ENCODE results near the gene ZNF287.
"Not testable (repeated sequence)": the region's sequence is repeated elsewhere in the genome, so short reads cannot be mapped to it uniquely, and the experiment has no call there.

The ZNF287 gene

DNA sequence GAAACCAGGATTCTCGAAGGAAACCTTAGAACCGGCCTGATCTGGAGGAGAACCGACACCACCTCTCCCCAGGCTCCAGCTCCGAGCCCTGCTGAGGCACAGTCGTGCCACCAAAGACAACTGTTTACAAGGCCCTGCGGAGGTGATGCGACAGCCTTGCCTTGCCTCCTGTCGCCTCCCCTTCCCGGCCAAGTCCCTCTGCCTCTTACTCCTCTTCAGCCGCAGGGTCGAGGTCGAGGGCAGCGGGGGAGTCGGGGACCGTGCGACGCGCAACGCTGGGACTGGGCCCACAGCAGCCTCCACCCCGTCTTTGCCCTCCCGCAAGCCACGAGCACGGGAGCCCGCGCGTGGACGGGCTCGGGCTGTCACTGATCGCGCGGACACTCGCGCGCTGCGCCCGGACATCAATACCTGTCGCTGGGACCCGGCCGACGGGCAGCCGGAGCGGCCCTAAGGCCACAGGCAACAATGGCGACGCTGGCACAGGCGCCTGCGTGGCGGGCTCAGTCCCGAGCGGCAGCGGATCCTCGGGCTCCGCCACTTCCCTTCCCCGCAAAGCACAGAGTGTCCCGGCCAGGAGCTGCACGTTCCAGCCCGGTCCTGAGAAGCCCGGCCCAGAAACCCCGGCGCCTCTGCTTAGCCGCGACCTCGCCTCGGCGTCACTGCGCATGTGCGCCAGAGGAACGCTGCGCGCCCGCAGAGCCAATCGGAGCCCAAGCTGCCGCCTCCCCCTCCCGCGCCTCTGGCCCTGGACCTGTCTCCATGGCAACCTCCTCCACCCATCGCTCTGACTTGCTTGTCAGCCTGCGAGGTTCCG is at the start of gene ZNF287:
TSS of gene ZNF287 (minus strand) at position 664 of the 817 bp plus-strand sequence. CDS start 1,473 bp downstream, outside the sequence.
- peak; percentile 99 for DNase-seq (ENCODE audit: low spot score)

DNA sequence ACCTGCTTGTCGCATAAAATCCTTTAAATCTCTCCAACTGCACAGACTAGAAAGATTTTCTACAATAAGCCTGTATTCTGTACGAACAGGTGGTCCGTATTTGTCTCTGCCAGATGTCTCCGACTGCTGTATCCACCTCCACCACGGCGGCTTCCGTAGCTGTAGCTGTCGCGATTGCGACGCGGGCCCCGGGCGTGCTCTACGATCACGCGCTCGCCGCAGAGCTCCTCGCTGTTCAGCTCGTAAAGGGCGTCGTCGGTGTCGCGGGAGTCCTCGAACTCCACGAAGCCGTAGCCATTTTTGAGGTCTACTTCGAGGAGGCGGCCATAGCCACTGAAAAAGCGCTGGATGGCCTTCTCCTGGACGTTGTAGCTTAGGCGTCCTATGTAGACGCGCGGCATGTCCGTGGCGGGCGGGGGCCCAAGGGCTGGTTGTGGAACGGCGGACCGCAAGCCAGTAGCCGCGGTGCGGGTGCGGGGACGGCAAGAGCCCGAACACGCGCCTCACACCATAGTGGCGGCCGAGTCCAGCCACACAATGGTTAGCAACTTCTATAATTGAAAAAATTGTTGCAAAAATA is 48.6 kb upstream of the ZNF287 start:
- DNase-seq (ENCODE audit: low spot score), result no peak

GRCh38 chr17:16599537-16599936 is 30.5 kb upstream of the ZNF287 start:
- no peak for DNase-seq (ENCODE audit: low spot score)

DNA sequence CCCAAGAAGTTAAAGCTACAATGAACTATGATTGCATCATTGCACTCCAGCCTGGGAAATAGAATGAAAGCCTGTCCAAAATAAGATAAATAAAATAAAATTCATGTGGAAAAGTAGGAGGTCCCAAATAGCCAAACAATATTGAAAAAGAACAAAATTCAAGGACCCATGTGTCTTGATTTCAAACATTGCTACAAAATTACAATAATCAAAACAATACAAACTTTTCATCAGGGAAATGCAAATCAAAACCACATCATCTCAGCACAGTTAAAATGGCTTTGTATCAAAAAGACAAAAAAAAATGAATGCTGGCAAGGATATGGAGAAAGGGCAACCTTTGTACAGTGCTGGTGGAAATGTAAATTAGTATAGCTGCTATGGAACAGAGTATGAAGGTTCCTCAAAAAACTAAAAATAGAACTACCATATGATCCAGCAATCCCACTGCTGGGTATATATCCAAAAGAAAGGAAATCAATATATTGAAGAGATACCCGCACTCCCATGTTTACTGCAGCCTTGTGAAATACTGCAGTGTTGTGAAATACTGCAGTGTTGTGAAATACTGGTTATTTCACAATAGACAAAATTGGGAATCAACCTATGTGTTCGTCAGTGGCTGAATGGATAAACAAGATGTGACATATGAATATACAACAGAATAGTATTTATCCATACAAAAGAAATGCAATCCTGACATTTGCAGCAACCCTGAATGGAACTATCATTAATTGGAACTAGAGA is 24.5 kb upstream of the ZNF287 start:
- no peak for DNase-seq (ENCODE audit: low spot score)

DNA sequence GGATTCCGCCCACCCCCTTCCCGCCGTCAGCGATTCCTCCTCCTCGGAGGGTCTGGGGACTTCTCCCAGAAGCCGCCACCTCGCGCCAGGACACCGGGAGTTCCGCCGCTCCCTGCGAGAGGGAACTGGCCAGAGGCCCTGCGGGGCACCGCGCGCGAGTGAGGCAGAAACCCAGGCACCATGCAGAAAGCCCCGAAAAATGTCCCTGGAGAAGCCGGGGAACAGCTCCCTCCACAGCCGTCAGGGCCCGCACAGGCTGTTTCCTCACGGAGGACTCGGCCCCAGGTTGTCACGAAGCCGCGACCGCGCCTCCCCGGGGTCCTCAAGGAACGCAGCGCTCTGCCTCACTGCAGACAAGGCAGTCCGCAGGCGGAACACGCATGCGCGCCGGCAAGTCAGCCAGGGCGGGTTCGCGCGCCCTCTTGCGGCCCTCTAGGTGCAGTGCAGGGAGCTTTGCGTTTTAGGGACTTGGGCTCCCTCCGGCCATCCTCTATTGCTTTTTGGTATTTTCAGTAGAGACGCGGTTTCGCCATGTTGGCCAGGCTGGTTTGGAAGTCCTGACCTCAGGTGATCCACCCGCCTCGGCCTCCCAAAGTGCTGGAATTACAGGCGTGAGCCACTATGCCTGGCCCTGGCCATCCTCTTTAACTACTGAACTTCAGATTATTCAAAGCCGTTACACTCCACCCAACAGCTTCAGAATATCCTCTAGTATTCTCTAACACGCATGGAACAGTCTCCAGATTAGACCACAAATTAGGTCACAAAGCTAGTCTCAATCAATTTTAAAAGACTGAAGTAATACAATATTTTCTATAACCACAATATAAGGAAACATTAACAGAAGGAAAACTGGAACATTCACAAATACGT is 20.3 kb upstream of the ZNF287 start:
- DNase-seq (ENCODE audit: low spot score), result peak; percentile 97

GRCh38 chr17:16585796-16586195 is 16.8 kb upstream of the ZNF287 start:
- no peak for DNase-seq (ENCODE audit: low spot score)

DNA sequence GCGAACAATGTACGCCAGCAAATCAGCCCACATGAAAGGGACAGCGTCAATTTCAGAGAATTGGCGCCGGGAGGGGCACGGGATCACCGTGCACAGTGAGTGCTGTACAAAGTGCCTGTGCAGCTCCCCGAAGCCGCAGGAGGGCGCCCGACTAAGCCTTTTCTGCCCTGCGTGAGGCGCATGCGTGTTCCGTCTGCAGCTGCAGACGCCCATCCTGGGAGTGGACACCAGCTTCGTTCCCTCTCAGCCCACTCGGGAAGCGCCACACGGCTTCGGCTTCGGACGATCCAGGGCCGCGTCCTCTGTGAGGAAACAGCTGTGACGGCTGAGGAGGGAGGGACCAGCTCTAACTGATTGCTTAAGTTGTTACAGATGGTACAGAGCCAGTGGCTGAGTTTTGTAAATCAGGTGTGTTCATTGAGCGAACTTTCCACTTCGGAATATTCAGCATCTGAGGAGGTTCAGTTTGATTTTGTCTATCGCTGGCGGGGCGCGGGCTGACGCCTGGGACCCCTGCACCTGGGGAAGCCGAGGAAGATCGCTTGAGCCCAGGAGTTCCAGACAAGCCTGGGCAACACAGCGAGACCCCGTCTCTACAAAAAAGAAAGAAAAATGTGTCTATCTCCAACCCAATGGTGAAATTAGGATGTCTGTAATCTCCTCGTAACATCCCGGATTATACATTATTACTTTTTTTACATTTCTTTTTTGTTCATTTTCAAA is 15.4 kb upstream of the ZNF287 start:
- peak; percentile 98 for DNase-seq (ENCODE audit: low spot score)

GRCh38 chr17:16583781-16584180 is 14.8 kb upstream of the ZNF287 start:
- no peak for DNase-seq (ENCODE audit: low spot score)

DNA sequence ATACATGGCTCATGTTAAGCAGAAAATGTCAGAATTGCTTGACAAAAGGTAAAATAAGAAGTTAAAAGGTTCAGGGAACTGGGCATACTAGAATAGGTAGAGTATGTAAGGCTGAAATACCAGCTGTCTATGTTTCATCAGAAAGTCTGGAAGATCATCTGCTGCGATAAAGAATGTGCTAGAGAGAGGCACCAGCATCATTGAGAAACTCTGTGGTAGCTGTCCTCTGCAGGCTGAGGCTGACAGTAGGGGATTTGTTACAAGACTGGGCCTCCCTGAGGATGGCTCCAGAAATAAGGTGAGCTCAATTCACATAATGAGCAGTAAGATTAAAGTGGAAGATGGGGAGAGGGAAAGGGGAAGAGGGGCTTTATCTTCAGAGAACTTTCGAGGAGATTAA is 4.5 kb upstream of the ZNF287 start:
- no peak for DNase-seq (ENCODE audit: low spot score)

DNA sequence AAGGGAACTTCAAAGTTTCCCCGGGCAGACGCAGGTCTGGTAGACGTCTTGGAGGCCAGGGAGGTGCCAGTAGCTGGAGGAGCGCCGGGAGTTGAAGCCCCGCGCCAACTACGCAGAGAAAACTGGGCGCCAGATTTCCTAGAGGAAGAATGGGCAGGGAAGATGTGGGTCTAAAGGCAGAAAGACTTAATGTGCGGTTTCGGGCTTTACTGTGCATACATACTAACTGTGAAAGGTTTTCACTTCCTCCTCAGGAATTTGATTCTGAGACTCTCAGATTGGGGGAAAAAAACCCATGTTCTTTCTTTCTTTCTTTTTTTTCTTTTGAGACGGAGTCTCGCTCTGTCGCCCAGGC is 331 bp upstream of the ZNF287 start:
- no peak for DNase-seq (ENCODE audit: low spot score)

GRCh38 chr17:16552637-16553045 is 16.4 kb downstream of the ZNF287 start:
- DNase-seq (ENCODE audit: low spot score), result no peak

- no peak for DNase-seq (ENCODE audit: low spot score)
Measured at GRCh38 chr17:16551878-16552636, 16.9 kb downstream of the ZNF287 start.

- no peak for DNase-seq (ENCODE audit: low spot score)
Measured at GRCh38 chr17:16537130-16537458, 31.9 kb downstream of the ZNF287 start.

DNA sequence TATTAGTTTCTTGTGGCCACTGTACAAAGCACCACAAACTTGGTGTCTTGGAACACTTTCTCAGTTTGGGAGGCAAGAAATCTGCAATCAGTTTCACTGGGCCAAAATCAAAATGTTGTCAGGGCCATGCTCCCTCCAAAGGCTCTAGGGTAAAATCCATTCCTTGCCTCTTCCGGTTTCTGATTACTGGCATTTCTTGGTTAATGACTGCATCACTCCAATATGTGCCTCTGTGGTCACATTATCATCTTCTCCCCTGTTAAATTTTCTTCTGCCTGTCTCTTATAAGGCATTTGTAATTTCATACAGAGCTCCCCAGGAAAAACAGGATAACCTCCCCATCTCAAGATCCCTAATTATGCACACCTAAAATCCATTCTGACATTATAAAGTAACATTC is 34.8 kb downstream of the ZNF287 start:
- no peak for DNase-seq (ENCODE audit: low spot score)

- DNase-seq (ENCODE audit: low spot score), result no peak
Measured at GRCh38 chr17:16529906-16530305, 39.1 kb downstream of the ZNF287 start.

GRCh38 chr17:16527298-16527697 is 41.7 kb downstream of the ZNF287 start:
- DNase-seq (ENCODE audit: low spot score), result no peak

GRCh38 chr17:16525556-16525955 is 43.4 kb downstream of the ZNF287 start:
- DNase-seq (ENCODE audit: low spot score), result not testable (repeated sequence)

- DNase-seq (ENCODE audit: low spot score), result peak; percentile 92
Measured at GRCh38 chr17:16521070-16521727, 47.8 kb downstream of the ZNF287 start.

- DNase-seq (ENCODE audit: low spot score), result no peak
Measured at GRCh38 chr17:16519021-16519420, 50.0 kb downstream of the ZNF287 start.

DNA sequence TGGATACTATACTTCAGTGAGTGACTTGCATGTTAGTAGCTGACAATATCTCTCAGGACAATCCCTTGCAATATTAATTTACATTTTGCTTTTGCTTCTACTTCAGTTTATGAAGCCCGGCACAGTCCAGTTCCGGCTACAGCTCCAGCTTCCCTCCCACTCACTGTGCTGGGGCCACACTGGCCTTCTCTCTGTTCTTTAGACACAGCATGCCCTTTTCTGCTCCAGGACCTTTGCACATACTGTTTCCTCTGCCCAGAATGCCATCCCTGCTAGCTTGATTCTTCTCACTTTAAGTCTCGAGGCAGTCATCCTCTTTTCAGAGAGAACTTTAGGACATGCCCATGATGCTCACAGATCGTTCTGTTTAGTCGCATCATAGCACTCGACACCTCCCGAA is 51.5 kb downstream of the ZNF287 start:
- DNase-seq (ENCODE audit: low spot score), result no peak

Data from AG08395 (cell line).